ENCODE measurements around the gene HMG20A.

- TF ChIP-seq POLR2A (IDR thresholded peaks at IDR 0.05; ENCODE audit: low read depth, low read length): no peak
- TF ChIP-seq POLR2AphosphoS5 (IDR thresholded peaks at IDR 0.05; ENCODE audit: low read depth, low read length): no peak
Measured at GRCh38 chr15:77505556-77505955, 84.9 kb downstream of the HMG20A start.

Measured in GM12892 (cell line).